Ovary (tissue), 9 donors: ENCODE data around the gene ZNHIT1. TPM values are rescaled to one million over a fixed set of nuclear protein-coding genes. Genes with fewer than 3 reads are reported as not detected.

Source experiments
- DNase-seq, 5 donors: peaks; one replicate each; pipeline ENCODE4 v3.0.0-alpha.2; 2019 to 2020
- H3K27ac ChIP-seq, 2 donors: fragments of 200-600 bp; one replicate each; pipeline versions ENCODE4 v1.5.1 to v1.8.0; 2019 to 2022
- H3K27me3 ChIP-seq: fragments of 200-600 bp; one replicate; pipeline ENCODE4 v1.8.0; 2022
- H3K36me3 ChIP-seq: fragments of 200-600 bp; sonication (generic); one replicate; pipeline ENCODE4 v1.5.1; 2019
- H3K4me1 ChIP-seq: one replicate; pipeline ENCODE4 v1.8.1; 2013; ENCODE audit warnings: mild to moderate bottlenecking, moderate library complexity; ENCODE audit not compliant: insufficient read depth
- H3K4me3 ChIP-seq: fragments of 200-600 bp; sonication (generic); one replicate; pipeline ENCODE4 v1.5.1; 2017
- H3K9me3 ChIP-seq, 2 donors: fragments of 200-600 bp in 1 of 2; sonication (generic) in 1 of 2; one replicate each; pipeline versions ENCODE4 v1.5.1 to v1.8.1; 2013 to 2019; ENCODE audit warnings: mild to moderate bottlenecking in 1 of 2, moderate library complexity in 1 of 2
- EP300 ChIP-seq: sonication (generic); formaldehyde crosslinking; IDR thresholded peaks from one replicate; pipeline ENCODE4 v1.6.1; 2017; ENCODE audit warnings: antibody characterized with exemption
- POLR2A ChIP-seq: fragments of 450-650 bp; IDR thresholded peaks from one replicate; pipeline ENCODE4 v1.6.1; 2017; ENCODE audit warnings: antibody characterized with exemption, mild to moderate bottlenecking, moderate library complexity
- whole genome bisulfite sequencing, 3 donors: extraction: QIAGEN DNeasy Blood & Tissue Kit in 1 of 3; methylation state at CpG; one replicate each; pipeline versions ENCODE4 v1.1.5 to v1.1.7; 2013 to 2017; 5-methylcytosine and 5-hydroxymethylcytosine counted together
- intact Hi-C, 4 donors: fragments of 100-400 bp; cut with DNase I; formaldehyde crosslinking; loops; one replicate each; pipeline versions ENCODE4 v1.11.0 to v1.15.1; 2022 to 2023
- polyA plus RNA-seq, 2 donors: library from polyadenylated mRNA; stranded (reverse); fragments of 200-250 nt in 1 of 2; fragments of 350-450 nt in 1 of 2; fragmentation: Illumina TruSeq in 1 of 2; extraction: RNeasy Lipid Tissue Mini Kit (QIAGEN cat#74804) in 1 of 2; gene quantifications; one replicate each; pipeline ENCODE4 v1.2.3, GENCODE V29; 2013 to 2014
- total RNA-seq, 7 donors: library from RNA; depleted of rRNA in 2 of 7; stranded (reverse); fragments of >200 nt in 2 of 7; fragmentation: NEBNext Ultra II Directional in 3 of 7; extraction: Animal tissue kit (Norgen Biotek cat#: 25700) in 3 of 7; gene quantifications; one replicate each; pipeline versions ENCODE4 v1.1.0 to v1.2.4, GENCODE V29; 2016 to 2023
- TF ChIP-seq, protein P1 (sequence below), 3 donors: fragments of 450-650 bp in 2 of 3; fragments of 200-600 bp in 1 of 3; IDR thresholded peaks; one replicate each; pipeline versions ENCODE4 v1.5.1 to v1.8.0; 2016 to 2022; ENCODE audit warnings: antibody characterized with exemption in 3 of 3, mild to moderate bottlenecking in 1 of 3
- donor health status: DM: no; HTN: no; CAD: no; lungs with moderate emphysema.
- donor health status: DM: no; HTN: no; CAD: no.
- donor health status: Bipolar disorder and iron deficiency.
- donor health status: DM: yes; HTN: yes; CAD: no.
- donor health status: DM: no; HTN: no; CAD: no.
- donor health status: DM: yes; HTN: yes; CAD: no.

Gene ZNHIT1
- total and polyA plus RNA-seq, 9 donors: 27.6 to 84.4 (median 43.5) TPM

DNA sequence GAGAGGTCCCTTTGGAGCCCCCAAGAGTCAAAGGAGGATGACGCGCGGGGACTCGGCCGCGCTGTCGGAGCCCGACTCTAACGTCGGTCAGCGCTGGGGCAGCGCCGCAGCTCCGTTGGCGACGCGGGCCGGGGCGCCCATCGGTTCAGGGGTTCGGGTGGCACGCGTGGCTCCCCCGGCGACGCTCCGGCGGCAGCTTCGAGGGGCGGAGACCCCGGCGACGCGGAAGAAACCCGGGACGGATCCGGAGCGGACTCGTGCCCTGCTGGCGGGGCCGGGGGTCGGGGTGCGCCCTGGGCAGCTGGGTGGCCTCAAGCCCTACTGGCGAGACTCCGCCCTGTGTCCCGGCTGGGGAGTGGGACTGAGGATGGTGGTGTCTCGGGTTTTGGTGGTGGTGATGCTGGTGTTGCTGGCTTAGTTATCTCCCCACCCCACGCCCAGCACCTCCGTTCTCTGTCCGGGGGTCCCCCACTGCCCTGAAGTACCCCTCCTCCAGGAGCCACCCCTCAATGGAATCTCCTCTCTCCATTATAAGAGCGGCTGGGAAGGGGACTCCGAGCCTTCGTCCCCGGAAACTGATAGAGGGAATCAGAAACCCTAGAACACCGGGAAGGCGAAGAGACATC, 37.7 kb upstream of the ZNHIT1 start, which contains the start of gene NAT16:
TSS of gene NAT16 (minus strand) at position 164 of the 626 bp plus-strand sequence. CDS start 5,486 bp downstream, outside the sequence.
- no peak within 1 kb of the TSS for H3K4me3 ChIP-seq
- 2 to 3% (median 3%) methylated on average over 55 to 56 of the region's 56 CpGs for WGBS, 3 donors
- TF ChIP-seq, protein P1, sequence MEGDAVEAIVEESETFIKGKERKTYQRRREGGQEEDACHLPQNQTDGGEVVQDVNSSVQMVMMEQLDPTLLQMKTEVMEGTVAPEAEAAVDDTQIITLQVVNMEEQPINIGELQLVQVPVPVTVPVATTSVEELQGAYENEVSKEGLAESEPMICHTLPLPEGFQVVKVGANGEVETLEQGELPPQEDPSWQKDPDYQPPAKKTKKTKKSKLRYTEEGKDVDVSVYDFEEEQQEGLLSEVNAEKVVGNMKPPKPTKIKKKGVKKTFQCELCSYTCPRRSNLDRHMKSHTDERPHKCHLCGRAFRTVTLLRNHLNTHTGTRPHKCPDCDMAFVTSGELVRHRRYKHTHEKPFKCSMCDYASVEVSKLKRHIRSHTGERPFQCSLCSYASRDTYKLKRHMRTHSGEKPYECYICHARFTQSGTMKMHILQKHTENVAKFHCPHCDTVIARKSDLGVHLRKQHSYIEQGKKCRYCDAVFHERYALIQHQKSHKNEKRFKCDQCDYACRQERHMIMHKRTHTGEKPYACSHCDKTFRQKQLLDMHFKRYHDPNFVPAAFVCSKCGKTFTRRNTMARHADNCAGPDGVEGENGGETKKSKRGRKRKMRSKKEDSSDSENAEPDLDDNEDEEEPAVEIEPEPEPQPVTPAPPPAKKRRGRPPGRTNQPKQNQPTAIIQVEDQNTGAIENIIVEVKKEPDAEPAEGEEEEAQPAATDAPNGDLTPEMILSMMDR (IDR thresholded peaks at IDR 0.05): no peak
- TF ChIP-seq EP300: no peak
- TF ChIP-seq POLR2A: no peak
- DNase-seq: no peak
- intact Hi-C loops: no loop called here
- no peaks in the 10 kb centered on the region for H3K36me3 ChIP-seq
- H3K27ac ChIP-seq: no peak within 1 kb of the TSS
- peaks cover 2% of the 10 kb centered on the region for H3K27me3 ChIP-seq
- no peaks in the 10 kb centered on the region for H3K9me3 ChIP-seq
- H3K4me1 ChIP-seq: peaks cover 2% of the 10 kb centered on the region

DNA sequence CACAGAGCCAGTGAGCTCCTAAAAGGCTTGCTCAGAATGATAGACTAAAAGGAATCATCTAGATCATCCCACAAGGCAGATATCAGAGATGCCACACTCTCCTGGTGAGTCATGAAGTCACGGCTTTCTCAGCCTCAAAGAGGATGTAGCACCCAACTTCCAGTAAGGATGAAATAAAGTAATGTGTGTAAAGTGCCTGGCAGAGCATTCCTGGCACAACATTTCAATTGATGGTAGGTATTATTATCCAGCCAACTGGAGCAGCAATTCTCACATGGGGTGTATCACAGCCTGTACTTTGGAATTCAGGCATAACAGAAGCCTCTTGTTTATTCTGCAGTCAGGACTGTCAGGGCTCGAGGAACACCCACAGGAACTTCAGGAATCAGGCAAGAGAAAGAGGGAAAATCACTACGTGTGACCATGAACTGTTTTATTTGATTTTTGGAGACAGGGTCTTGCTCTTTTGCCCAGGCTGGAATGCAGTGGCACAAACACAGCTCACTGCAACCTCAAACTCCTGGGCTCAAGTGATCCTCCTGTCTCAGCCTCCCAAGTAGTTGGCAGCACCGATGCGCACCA, 32.6 kb upstream of the ZNHIT1 start:
- no peaks in the 10 kb centered on the region for H3K36me3 ChIP-seq
- no peaks in the 10 kb centered on the region for H3K9me3 ChIP-seq
- DNase-seq: no peak
- 33 to 46% (median 44%) methylated on average over 5 of the region's 5 CpGs for WGBS, 3 donors
- no peak overlapping the region for H3K27ac ChIP-seq
- H3K4me1 ChIP-seq: no peaks in the 10 kb centered on the region
- TF ChIP-seq POLR2A: no peak
- TF ChIP-seq EP300: no peak
- TF ChIP-seq, protein P1 (IDR thresholded peaks at IDR 0.05): no peak
- no peaks in the 10 kb centered on the region for H3K27me3 ChIP-seq
- no peak overlapping the region for H3K4me3 ChIP-seq
- intact Hi-C loops: no loop called here

DNA sequence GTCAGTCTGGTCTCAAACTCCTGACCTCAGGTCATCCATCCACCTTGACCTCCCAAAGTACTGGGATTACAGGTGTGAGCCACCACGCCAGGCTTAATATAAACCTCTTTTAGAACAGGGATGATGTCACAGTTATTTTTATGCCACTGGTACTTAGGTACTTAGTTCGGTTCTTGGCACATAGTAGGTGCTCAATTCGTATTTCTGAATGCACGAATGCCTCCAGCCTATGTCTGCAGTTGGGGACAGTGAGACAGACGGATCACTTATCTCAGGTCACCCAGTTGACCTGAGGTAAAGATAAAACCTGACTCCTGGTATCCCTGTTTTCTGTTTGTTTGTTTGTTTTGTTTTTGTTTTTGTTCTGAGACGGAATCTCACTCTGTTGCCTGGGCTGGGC, 31.8 kb upstream of the ZNHIT1 start:
- no peaks in the 10 kb centered on the region for H3K9me3 ChIP-seq
- TF ChIP-seq EP300: no peak
- TF ChIP-seq, protein P1 (IDR thresholded peaks at IDR 0.05): no peak
- no peak for TF ChIP-seq POLR2A
- no peak for DNase-seq
- 45 to 64% (median 56%) methylated on average over 6 of the region's 6 CpGs for WGBS, 3 donors
- intact Hi-C loops: no loop called here
- H3K27ac ChIP-seq: no peak overlapping the region
- no peak overlapping the region for H3K4me3 ChIP-seq
- no peaks in the 10 kb centered on the region for H3K4me1 ChIP-seq
- no peaks in the 10 kb centered on the region for H3K27me3 ChIP-seq
- H3K36me3 ChIP-seq: no peaks in the 10 kb centered on the region

DNA sequence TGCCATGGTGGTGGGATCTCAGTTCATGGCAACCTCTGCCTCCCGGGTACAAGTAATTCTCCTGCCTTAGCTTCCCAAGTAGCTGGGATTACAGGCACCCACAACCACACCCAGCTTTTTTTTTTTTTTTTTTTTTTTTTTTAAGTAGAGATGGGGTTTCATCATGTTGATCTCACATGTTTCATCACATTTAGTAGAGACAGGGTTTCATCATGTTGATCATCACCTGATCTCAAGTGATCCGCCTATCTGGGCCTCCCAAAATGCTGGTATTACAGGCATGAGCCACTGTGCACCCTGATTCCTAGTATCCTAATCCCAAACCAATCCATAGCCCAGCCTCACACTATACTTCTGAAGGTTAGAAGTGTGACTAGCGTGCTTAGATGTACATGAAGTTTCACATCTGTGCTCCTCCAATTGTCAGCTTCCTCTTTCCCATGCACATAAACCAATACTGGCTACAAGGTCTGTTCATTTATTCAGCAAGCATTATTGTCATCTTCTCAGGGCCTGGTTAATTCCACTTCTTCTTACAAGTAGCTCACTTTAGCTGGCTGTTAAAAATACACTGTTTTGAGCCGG, 31.0 kb upstream of the ZNHIT1 start:
- H3K4me3 ChIP-seq: no peak overlapping the region
- no peak overlapping the region for H3K27ac ChIP-seq
- intact Hi-C loops: no loop called here
- H3K36me3 ChIP-seq: no peaks in the 10 kb centered on the region
- WGBS, 3 donors: 81 to 89% (median 88%) methylated on average over 4 of the region's 4 CpGs
- no peaks in the 10 kb centered on the region for H3K4me1 ChIP-seq
- DNase-seq: no peak
- TF ChIP-seq, protein P1 (IDR thresholded peaks at IDR 0.05): no peak
- TF ChIP-seq EP300: no peak
- no peaks in the 10 kb centered on the region for H3K9me3 ChIP-seq
- no peaks in the 10 kb centered on the region for H3K27me3 ChIP-seq
